ENCODE data around the gene SLC9A8.

Gene SLC9A8, protein sequence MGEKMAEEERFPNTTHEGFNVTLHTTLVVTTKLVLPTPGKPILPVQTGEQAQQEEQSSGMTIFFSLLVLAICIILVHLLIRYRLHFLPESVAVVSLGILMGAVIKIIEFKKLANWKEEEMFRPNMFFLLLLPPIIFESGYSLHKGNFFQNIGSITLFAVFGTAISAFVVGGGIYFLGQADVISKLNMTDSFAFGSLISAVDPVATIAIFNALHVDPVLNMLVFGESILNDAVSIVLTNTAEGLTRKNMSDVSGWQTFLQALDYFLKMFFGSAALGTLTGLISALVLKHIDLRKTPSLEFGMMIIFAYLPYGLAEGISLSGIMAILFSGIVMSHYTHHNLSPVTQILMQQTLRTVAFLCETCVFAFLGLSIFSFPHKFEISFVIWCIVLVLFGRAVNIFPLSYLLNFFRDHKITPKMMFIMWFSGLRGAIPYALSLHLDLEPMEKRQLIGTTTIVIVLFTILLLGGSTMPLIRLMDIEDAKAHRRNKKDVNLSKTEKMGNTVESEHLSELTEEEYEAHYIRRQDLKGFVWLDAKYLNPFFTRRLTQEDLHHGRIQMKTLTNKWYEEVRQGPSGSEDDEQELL

DNA sequence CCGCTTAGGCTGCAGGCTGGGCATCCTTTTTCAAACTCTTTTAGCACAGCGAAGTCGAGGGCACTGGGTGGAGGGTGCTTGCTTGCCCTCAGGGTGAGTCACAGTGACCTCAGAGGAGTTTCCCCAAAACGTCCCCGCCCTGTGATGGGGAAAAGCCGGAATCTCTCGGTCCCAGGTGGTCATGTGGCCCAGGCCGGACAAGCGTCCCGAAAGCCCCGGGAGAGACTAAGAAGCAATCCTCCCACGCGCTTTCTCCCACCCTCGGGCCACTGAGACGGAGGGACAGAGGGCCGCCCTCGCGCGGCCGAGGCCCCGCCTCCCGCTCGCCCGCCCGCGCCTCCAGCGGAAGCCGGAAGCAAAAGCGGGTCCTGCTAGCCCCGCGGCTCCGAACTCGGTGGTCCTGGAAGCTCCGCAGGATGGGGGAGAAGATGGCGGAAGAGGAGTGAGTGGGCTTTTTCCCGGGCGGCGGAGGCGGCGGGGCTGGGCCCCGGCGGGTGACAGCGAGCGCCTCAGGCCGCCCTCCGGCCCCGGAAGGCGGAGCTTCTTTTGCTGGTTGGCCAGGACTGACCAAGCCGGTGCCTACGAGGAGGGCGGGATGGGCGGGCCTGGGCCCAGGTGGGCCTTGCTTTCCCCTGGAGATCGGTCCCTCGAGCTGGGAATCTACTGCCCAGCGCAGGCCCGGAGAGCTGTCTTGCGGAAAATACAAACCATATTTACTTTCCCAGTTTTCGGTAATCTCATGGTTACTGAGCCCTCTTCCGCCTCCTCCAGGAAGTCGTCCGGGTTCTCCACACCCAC is at the start of gene SLC9A8:
SLC9A8 (plus strand) TSS at position 322 of the 798 bp plus-strand sequence; CDS start at position 417, 95 bp downstream.
- H3K27me3 ChIP-seq, result no peaks in the 10 kb centered on the region
- peaks cover 74 to 78% of the 10 kb centered on the region in 2 experiments for H3K4me1 ChIP-seq (ENCODE audit: control insufficient read depth in 1 of 2, insufficient read depth in 1 of 2, low read depth in 1 of 2, low read length in 1 of 2)
- peaks cover 30% of the 10 kb centered on the region for H3K36me3 ChIP-seq
- H3K27ac ChIP-seq, result peak within 1 kb of the TSS; percentile 100
- no peaks in the 10 kb centered on the region for H3K9me3 ChIP-seq
- TF ChIP-seq, protein P1, sequence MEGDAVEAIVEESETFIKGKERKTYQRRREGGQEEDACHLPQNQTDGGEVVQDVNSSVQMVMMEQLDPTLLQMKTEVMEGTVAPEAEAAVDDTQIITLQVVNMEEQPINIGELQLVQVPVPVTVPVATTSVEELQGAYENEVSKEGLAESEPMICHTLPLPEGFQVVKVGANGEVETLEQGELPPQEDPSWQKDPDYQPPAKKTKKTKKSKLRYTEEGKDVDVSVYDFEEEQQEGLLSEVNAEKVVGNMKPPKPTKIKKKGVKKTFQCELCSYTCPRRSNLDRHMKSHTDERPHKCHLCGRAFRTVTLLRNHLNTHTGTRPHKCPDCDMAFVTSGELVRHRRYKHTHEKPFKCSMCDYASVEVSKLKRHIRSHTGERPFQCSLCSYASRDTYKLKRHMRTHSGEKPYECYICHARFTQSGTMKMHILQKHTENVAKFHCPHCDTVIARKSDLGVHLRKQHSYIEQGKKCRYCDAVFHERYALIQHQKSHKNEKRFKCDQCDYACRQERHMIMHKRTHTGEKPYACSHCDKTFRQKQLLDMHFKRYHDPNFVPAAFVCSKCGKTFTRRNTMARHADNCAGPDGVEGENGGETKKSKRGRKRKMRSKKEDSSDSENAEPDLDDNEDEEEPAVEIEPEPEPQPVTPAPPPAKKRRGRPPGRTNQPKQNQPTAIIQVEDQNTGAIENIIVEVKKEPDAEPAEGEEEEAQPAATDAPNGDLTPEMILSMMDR (IDR thresholded peaks at IDR 0.05), result peak; percentile 61
- peak within 1 kb of the TSS; percentile 89 to 94 for H3K4me3 ChIP-seq (ENCODE audit: low read depth in 1 of 2, low read length in 1 of 2)

- no peaks in the 10 kb centered on the region for H3K27me3 ChIP-seq
- no peaks in the 10 kb centered on the region for H3K36me3 ChIP-seq
- TF ChIP-seq, protein P1 (IDR thresholded peaks at IDR 0.05), result no peak
- H3K4me1 ChIP-seq (ENCODE audit: control insufficient read depth in 1 of 2, insufficient read depth in 1 of 2, low read depth in 1 of 2, low read length in 1 of 2), result peaks cover 49% of the 10 kb centered on the region in 2 experiments
- H3K27ac ChIP-seq, result peak overlapping the region; percentile 92
- H3K9me3 ChIP-seq, result no peaks in the 10 kb centered on the region
- no peak overlapping the region for H3K4me3 ChIP-seq (ENCODE audit: low read depth in 1 of 2, low read length in 1 of 2)
Observed at GRCh38 chr20:49762940-49763766, 49.5 kb upstream of the SLC9A8 start.

GRCh38 chr20:49765413-49765736 is 47.3 kb upstream of the SLC9A8 start:
- Histone ChIP-seq H3K9me3 (no peaks in the 10 kb centered on the region), H3K36me3 (no peaks in the 10 kb centered on the region), H3K4me3 (ENCODE audit: low read depth in 1 of 2, low read length in 1 of 2) (peak overlapping the region; percentile 34 to 42), H3K4me1 (ENCODE audit: control insufficient read depth in 1 of 2, insufficient read depth in 1 of 2, low read depth in 1 of 2, low read length in 1 of 2) (peaks cover 71 to 72% of the 10 kb centered on the region in 2 experiments), H3K27ac (peak overlapping the region; percentile 92), H3K27me3 (no peaks in the 10 kb centered on the region)
- TF ChIP-seq, protein P1 (IDR thresholded peaks at IDR 0.05), result no peak

DNA sequence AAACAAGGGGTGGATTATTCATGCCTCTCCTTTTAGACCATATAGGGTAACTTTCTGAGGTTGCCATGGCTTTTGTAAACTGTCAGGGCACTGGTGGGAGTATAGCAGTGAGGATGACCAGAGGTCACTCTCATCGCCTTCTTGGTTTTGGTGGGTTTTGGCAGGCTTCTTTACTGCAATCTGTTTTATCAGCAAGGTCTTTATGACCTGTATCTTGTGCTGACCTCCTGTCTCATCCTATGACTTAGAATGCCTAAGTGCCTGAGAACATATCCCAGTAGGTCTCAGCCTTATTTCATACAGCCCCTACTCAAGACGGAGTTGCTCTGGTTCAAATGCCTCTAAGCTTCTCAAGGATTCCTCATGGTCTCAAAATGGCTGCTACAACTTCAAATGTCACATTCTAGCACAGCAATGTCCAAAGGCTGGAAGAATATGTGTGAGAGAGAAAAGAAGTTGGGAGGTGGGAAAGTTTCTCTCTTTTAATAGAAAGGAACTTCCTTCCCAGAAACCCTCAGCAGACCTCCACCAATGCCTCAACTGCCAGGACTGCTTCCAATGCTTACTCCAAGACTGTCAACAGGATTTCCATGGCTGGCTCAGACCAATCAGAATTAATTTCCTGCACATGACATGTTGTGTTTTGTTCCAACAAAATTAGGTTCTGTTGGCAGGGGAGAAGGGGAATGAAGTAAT is 46.6 kb upstream of the SLC9A8 start:
- Histone ChIP-seq H3K27ac (peak overlapping the region; percentile 92), H3K36me3 (no peaks in the 10 kb centered on the region), H3K4me1 (ENCODE audit: control insufficient read depth in 1 of 2, insufficient read depth in 1 of 2, low read depth in 1 of 2, low read length in 1 of 2) (peaks cover 78% of the 10 kb centered on the region in 2 experiments), H3K9me3 (no peaks in the 10 kb centered on the region), H3K4me3 (ENCODE audit: low read depth in 1 of 2, low read length in 1 of 2) (peak overlapping the region; percentile 34 to 42), H3K27me3 (no peaks in the 10 kb centered on the region)
- TF ChIP-seq, protein P1 (IDR thresholded peaks at IDR 0.05), result no peak
